ENCODE results near the gene ZNF705A.
"Not testable (repeated sequence)": the region's sequence is repeated elsewhere in the genome, so short reads cannot be mapped to it uniquely, and the experiment has no call there.

ZNF705A gene

GRCh38 chr12:8123124-8123912 lies 33.5 kb upstream of the ZNF705A start, which contains the start of gene CLEC4A:
Gene CLEC4A (plus strand): TSS chr12:8123617. CDS start chr12:8123879, 262 bp downstream.
- no peaks in the 10 kb centered on the region for H3K27me3 ChIP-seq (ENCODE audit: control insufficient read depth in 1 of 2, insufficient read depth in 1 of 2, low read length in 2 of 2)
- no peaks in the 10 kb centered on the region for H3K4me1 ChIP-seq (ENCODE audit: control insufficient read depth, insufficient read depth, low read depth, low read length)
- no peak within 1 kb of the TSS for H3K23ac ChIP-seq (ENCODE audit: low read length in 2 of 2)
- DNase-seq: no peak
- no peak within 1 kb of the TSS for H2BK5ac ChIP-seq (ENCODE audit: low read depth, low read length, poor library complexity, severe bottlenecking)
- H4K91ac ChIP-seq (ENCODE audit: low read length): no peak within 1 kb of the TSS
- H3K9me3 ChIP-seq (ENCODE audit: control insufficient read depth, low read length): no peaks in the 10 kb centered on the region
- no peak within 1 kb of the TSS for H2BK120ac ChIP-seq (ENCODE audit: low read depth, low read length)
- no peak within 1 kb of the TSS for H2BK15ac ChIP-seq (ENCODE audit: low read depth, poor library complexity, severe bottlenecking)
- H3K9ac ChIP-seq (ENCODE audit: low read length): no peak within 1 kb of the TSS
- H3K14ac ChIP-seq (ENCODE audit: low read length in 2 of 2): no peak within 1 kb of the TSS
- H2BK12ac ChIP-seq (ENCODE audit: low read length in 2 of 2): no peak within 1 kb of the TSS
- H3K27ac ChIP-seq (ENCODE audit: low read length, poor library complexity, severe bottlenecking): no peak within 1 kb of the TSS
- WGBS: 85% methylated on average over 5 of the region's 5 CpGs
- H3K4me3 ChIP-seq (ENCODE audit: insufficient read depth in 1 of 2, low read depth in 1 of 2, low read length in 2 of 2): no peak within 1 kb of the TSS
- peaks cover 5 to 12% of the 10 kb centered on the region in 2 experiments for H3K36me3 ChIP-seq (ENCODE audit: control insufficient read depth in 1 of 2, insufficient read depth in 2 of 2, low read depth in 1 of 2, low read length in 2 of 2)
- H3K4me2 ChIP-seq (ENCODE audit: low read length, poor library complexity, severe bottlenecking): no peak within 1 kb of the TSS
- no peaks in the 10 kb centered on the region for H3K79me1 ChIP-seq (replicated peaks; ENCODE audit: low read length, poor library complexity, severe bottlenecking)
- no peak within 1 kb of the TSS for H2AFZ ChIP-seq (ENCODE audit: low read depth, low read length)
- no peak within 1 kb of the TSS for H4K8ac ChIP-seq (ENCODE audit: low read length)
- H2AK5ac ChIP-seq (ENCODE audit: low read length, severe bottlenecking): no peak within 1 kb of the TSS
- H3K18ac ChIP-seq (ENCODE audit: low read depth in 1 of 2, low read length in 2 of 2): no peak within 1 kb of the TSS
- no peak within 1 kb of the TSS for H3K4ac ChIP-seq (ENCODE audit: low read depth in 1 of 2, low read length in 2 of 2)

- H4K8ac ChIP-seq (ENCODE audit: low read length): no peak overlapping the region
- H4K91ac ChIP-seq (ENCODE audit: low read length): no peak overlapping the region
- H2AFZ ChIP-seq (ENCODE audit: low read depth, low read length): no peak overlapping the region
- DNase-seq: no peak
- peaks cover 0 to 13% of the 10 kb centered on the region in 2 experiments for H3K36me3 ChIP-seq (ENCODE audit: control insufficient read depth in 1 of 2, insufficient read depth in 2 of 2, low read depth in 1 of 2, low read length in 2 of 2)
- H3K4me3 ChIP-seq (ENCODE audit: insufficient read depth in 1 of 2, low read depth in 1 of 2, low read length in 2 of 2): no peak overlapping the region
- WGBS: 77% methylated on average over 4 of the region's 4 CpGs
- no peak overlapping the region for H2BK12ac ChIP-seq (ENCODE audit: low read length in 2 of 2)
- H2AK5ac ChIP-seq (ENCODE audit: low read length, severe bottlenecking): no peak overlapping the region
- no peak overlapping the region for H3K4ac ChIP-seq (ENCODE audit: low read depth in 1 of 2, low read length in 2 of 2)
- H3K23ac ChIP-seq (ENCODE audit: low read length in 2 of 2): no peak overlapping the region
- no peak overlapping the region for H2BK120ac ChIP-seq (ENCODE audit: low read depth, low read length)
- H3K9ac ChIP-seq (ENCODE audit: low read length): no peak overlapping the region
- no peak overlapping the region for H2BK15ac ChIP-seq (ENCODE audit: low read depth, poor library complexity, severe bottlenecking)
- no peak overlapping the region for H3K27ac ChIP-seq (ENCODE audit: low read length, poor library complexity, severe bottlenecking)
- no peaks in the 10 kb centered on the region for H3K4me1 ChIP-seq (ENCODE audit: control insufficient read depth, insufficient read depth, low read depth, low read length)
- H3K27me3 ChIP-seq (ENCODE audit: control insufficient read depth in 1 of 2, insufficient read depth in 1 of 2, low read length in 2 of 2): no peaks in the 10 kb centered on the region
- H3K9me3 ChIP-seq (ENCODE audit: control insufficient read depth, low read length): no peaks in the 10 kb centered on the region
- H3K14ac ChIP-seq (ENCODE audit: low read length in 2 of 2): no peak overlapping the region
- H3K79me1 ChIP-seq (replicated peaks; ENCODE audit: low read length, poor library complexity, severe bottlenecking): no peaks in the 10 kb centered on the region
- H2BK5ac ChIP-seq (ENCODE audit: low read depth, low read length, poor library complexity, severe bottlenecking): no peak overlapping the region
- no peak overlapping the region for H3K18ac ChIP-seq (ENCODE audit: low read depth in 1 of 2, low read length in 2 of 2)
- H3K4me2 ChIP-seq (ENCODE audit: low read length, poor library complexity, severe bottlenecking): no peak overlapping the region
Measured at GRCh38 chr12:8127138-8127537, 29.7 kb upstream of the ZNF705A start.

- not testable (repeated sequence) for H3K9me3 ChIP-seq (ENCODE audit: control insufficient read depth, low read length); H3K23ac ChIP-seq (ENCODE audit: low read length in 2 of 2); DNase-seq; H4K8ac ChIP-seq (ENCODE audit: low read length); H3K27me3 ChIP-seq (ENCODE audit: control insufficient read depth in 1 of 2, insufficient read depth in 1 of 2, low read length in 2 of 2); H3K9ac ChIP-seq (ENCODE audit: low read length); H2AFZ ChIP-seq (ENCODE audit: low read depth, low read length); H2BK120ac ChIP-seq (ENCODE audit: low read depth, low read length); H3K18ac ChIP-seq (ENCODE audit: low read depth in 1 of 2, low read length in 2 of 2); H3K4me1 ChIP-seq (ENCODE audit: control insufficient read depth, insufficient read depth, low read depth, low read length); H2BK15ac ChIP-seq (ENCODE audit: low read depth, poor library complexity, severe bottlenecking); H2BK5ac ChIP-seq (ENCODE audit: low read depth, low read length, poor library complexity, severe bottlenecking); H3K14ac ChIP-seq (ENCODE audit: low read length in 2 of 2); H4K91ac ChIP-seq (ENCODE audit: low read length); H3K27ac ChIP-seq (ENCODE audit: low read length, poor library complexity, severe bottlenecking); H3K4me2 ChIP-seq (ENCODE audit: low read length, poor library complexity, severe bottlenecking); H3K79me1 ChIP-seq (replicated peaks; ENCODE audit: low read length, poor library complexity, severe bottlenecking); H3K4ac ChIP-seq (ENCODE audit: low read depth in 1 of 2, low read length in 2 of 2); H2BK12ac ChIP-seq (ENCODE audit: low read length in 2 of 2); H3K4me3 ChIP-seq (ENCODE audit: insufficient read depth in 1 of 2, low read depth in 1 of 2, low read length in 2 of 2); H2AK5ac ChIP-seq (ENCODE audit: low read length, severe bottlenecking)
- WGBS: 93% methylated on average over 15 of the region's 18 CpGs
- peaks cover 0 to 33% of the 10 kb centered on the region in 2 experiments for H3K36me3 ChIP-seq (ENCODE audit: control insufficient read depth in 1 of 2, insufficient read depth in 2 of 2, low read depth in 1 of 2, low read length in 2 of 2)
Measured at GRCh38 chr12:8133636-8134397, 23.0 kb upstream of the ZNF705A start.

- not testable (repeated sequence) for H3K4me3 ChIP-seq (ENCODE audit: insufficient read depth in 1 of 2, low read depth in 1 of 2, low read length in 2 of 2); H3K4ac ChIP-seq (ENCODE audit: low read depth in 1 of 2, low read length in 2 of 2); H2AK5ac ChIP-seq (ENCODE audit: low read length, severe bottlenecking); H2AFZ ChIP-seq (ENCODE audit: low read depth, low read length); H3K27ac ChIP-seq (ENCODE audit: low read length, poor library complexity, severe bottlenecking); H2BK5ac ChIP-seq (ENCODE audit: low read depth, low read length, poor library complexity, severe bottlenecking); H2BK15ac ChIP-seq (ENCODE audit: low read depth, poor library complexity, severe bottlenecking); H3K9me3 ChIP-seq (ENCODE audit: control insufficient read depth, low read length); H3K4me2 ChIP-seq (ENCODE audit: low read length, poor library complexity, severe bottlenecking); H3K79me1 ChIP-seq (replicated peaks; ENCODE audit: low read length, poor library complexity, severe bottlenecking); H4K8ac ChIP-seq (ENCODE audit: low read length); H2BK12ac ChIP-seq (ENCODE audit: low read length in 2 of 2); H3K9ac ChIP-seq (ENCODE audit: low read length); H3K27me3 ChIP-seq (ENCODE audit: control insufficient read depth in 1 of 2, insufficient read depth in 1 of 2, low read length in 2 of 2); H3K18ac ChIP-seq (ENCODE audit: low read depth in 1 of 2, low read length in 2 of 2); H3K14ac ChIP-seq (ENCODE audit: low read length in 2 of 2); H2BK120ac ChIP-seq (ENCODE audit: low read depth, low read length); H3K4me1 ChIP-seq (ENCODE audit: control insufficient read depth, insufficient read depth, low read depth, low read length); DNase-seq; H3K23ac ChIP-seq (ENCODE audit: low read length in 2 of 2); H4K91ac ChIP-seq (ENCODE audit: low read length)
- peaks cover 0 to 35% of the 10 kb centered on the region in 2 experiments for H3K36me3 ChIP-seq (ENCODE audit: control insufficient read depth in 1 of 2, insufficient read depth in 2 of 2, low read depth in 1 of 2, low read length in 2 of 2)
- WGBS: 94% methylated on average over 20 of the region's 23 CpGs
Measured at GRCh38 chr12:8134398-8134930, 22.4 kb upstream of the ZNF705A start.
